ENCODE data around the gene CNKSR2.

DNA sequence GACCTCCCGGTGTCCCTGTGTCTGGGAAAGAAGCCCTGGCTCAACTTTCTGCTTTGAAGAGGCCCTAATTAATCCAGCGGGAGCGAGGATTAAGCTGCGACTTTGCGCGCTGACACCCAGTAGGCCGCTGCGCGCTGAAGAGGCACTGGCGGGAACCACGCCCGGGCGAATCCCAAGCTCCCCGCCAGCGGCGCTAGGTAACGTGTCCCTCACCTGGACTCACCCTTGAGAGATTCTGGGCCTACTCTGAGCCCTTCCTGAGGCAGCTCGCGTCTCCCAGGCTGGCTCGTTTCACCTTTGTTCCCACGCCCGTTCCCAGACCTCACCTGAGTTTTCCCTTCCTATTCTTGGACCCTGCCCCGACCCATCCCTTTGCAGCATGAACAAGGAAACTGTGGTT, 284.5 kb downstream of the CNKSR2 start:
- TF ChIP-seq, protein P1, sequence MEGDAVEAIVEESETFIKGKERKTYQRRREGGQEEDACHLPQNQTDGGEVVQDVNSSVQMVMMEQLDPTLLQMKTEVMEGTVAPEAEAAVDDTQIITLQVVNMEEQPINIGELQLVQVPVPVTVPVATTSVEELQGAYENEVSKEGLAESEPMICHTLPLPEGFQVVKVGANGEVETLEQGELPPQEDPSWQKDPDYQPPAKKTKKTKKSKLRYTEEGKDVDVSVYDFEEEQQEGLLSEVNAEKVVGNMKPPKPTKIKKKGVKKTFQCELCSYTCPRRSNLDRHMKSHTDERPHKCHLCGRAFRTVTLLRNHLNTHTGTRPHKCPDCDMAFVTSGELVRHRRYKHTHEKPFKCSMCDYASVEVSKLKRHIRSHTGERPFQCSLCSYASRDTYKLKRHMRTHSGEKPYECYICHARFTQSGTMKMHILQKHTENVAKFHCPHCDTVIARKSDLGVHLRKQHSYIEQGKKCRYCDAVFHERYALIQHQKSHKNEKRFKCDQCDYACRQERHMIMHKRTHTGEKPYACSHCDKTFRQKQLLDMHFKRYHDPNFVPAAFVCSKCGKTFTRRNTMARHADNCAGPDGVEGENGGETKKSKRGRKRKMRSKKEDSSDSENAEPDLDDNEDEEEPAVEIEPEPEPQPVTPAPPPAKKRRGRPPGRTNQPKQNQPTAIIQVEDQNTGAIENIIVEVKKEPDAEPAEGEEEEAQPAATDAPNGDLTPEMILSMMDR (conservative IDR thresholded peaks at IDR 0.05 in 1 of 2, IDR thresholded peaks at IDR 0.05 in 1 of 2; ENCODE audit: extremely low read depth in 1 of 2, insufficient read depth in 1 of 2, low read depth in 1 of 2, low read length in 2 of 2): no peak
- TF ChIP-seq EZH2 (IDR thresholded peaks at IDR 0.05; ENCODE audit: borderline replicate concordance, low read length): no peak

All from mammary epithelial cell (primary cell).